HL-60 (cell line): ENCODE data around the gene ATXN7L1.

ENCODE experiments used
- DNase-seq, 2 experiments: peaks; one replicate each; pipeline ENCODE4 v3.0.0-alpha.2; 2010 to 2020; ENCODE audit warnings: low read depth in 1 of 2, low spot score in 1 of 2
- H3K27ac ChIP-seq: fragments of 250-450 bp; sonication (Bioruptor Pico); replicated peaks from 2 replicates; pipeline ENCODE4 v1.5.1; 2020; ENCODE audit warnings: mild to moderate bottlenecking, moderate library complexity
- H3K27me3 ChIP-seq: fragments of 250-450 bp; sonication (Bioruptor Pico); 2 replicates; pipeline ENCODE4 v1.5.1; 2021; ENCODE audit warnings: mild to moderate bottlenecking, moderate library complexity; ENCODE audit not compliant: insufficient read depth, poor library complexity, severe bottlenecking
- H3K4me3 ChIP-seq: replicated peaks from 2 replicates; pipeline ENCODE4 v1.5.1; 2011; ENCODE audit warnings: mild to moderate bottlenecking, control low read depth, low read length; ENCODE audit not compliant: insufficient read depth
- GABPA ChIP-seq: IDR thresholded peaks from 2 replicates; pipeline ENCODE4 v1.6.1; 2012; ENCODE audit warnings: low read depth
- POLR2AphosphoS5 ChIP-seq: IDR thresholded peaks from 2 replicates; pipeline ENCODE4 v1.6.1; 2012; ENCODE audit warnings: low read depth
- SPI1 ChIP-seq: IDR thresholded peaks from 2 replicates; pipeline ENCODE4 v1.6.1; 2012; ENCODE audit warnings: low read depth, mild to moderate bottlenecking, borderline replicate concordance
- TF ChIP-seq, protein P1 (sequence below): IDR thresholded peaks from one replicate; pipeline ENCODE4 v1.5.1; 2011; ENCODE audit warnings: low read length, control low read depth, inconsistent platforms; ENCODE audit not compliant: insufficient read depth
- TF ChIP-seq, protein P2 (sequence below): IDR thresholded peaks from 2 replicates; pipeline ENCODE4 v1.6.1; 2012; ENCODE audit warnings: low read depth; ENCODE audit not compliant: insufficient replicate concordance

Gene ATXN7L1

DNA sequence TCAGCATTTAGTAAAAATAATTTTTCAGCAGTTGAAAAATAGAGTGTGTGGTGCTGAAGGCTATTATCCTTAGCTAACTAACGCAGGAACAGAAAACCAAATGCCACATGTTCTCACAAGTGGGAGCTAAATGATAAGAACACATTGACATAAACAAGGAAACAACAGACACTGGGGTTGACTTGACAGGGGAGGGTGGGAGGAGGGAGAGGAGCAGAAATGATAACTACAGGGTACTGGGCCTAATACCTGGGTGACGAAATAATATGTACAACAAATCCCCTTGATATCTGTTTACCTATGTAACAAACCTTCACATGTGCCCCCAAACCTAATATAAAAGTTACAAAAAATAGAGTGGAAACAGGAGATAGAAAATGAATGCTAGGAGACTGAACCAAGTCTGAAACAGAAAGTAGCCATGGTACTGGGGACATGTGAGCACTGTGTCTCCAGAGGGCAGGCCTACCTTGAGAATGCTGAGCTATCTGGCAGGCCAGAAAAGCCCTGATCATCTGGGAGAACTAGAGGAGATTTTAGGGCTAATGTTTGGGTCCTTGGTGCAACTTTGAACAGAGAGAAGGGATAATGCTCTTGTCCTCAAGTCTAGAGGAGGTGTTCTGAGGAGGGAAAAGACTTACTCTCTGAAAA, 290.4 kb downstream of the ATXN7L1 start:
- no peak overlapping the region for H3K4me3 ChIP-seq
- TF ChIP-seq, protein P1, sequence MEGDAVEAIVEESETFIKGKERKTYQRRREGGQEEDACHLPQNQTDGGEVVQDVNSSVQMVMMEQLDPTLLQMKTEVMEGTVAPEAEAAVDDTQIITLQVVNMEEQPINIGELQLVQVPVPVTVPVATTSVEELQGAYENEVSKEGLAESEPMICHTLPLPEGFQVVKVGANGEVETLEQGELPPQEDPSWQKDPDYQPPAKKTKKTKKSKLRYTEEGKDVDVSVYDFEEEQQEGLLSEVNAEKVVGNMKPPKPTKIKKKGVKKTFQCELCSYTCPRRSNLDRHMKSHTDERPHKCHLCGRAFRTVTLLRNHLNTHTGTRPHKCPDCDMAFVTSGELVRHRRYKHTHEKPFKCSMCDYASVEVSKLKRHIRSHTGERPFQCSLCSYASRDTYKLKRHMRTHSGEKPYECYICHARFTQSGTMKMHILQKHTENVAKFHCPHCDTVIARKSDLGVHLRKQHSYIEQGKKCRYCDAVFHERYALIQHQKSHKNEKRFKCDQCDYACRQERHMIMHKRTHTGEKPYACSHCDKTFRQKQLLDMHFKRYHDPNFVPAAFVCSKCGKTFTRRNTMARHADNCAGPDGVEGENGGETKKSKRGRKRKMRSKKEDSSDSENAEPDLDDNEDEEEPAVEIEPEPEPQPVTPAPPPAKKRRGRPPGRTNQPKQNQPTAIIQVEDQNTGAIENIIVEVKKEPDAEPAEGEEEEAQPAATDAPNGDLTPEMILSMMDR, result no peak
- TF ChIP-seq POLR2AphosphoS5 (no peak), SPI1 (no peak), GABPA (no peak)
- TF ChIP-seq, protein P2, sequence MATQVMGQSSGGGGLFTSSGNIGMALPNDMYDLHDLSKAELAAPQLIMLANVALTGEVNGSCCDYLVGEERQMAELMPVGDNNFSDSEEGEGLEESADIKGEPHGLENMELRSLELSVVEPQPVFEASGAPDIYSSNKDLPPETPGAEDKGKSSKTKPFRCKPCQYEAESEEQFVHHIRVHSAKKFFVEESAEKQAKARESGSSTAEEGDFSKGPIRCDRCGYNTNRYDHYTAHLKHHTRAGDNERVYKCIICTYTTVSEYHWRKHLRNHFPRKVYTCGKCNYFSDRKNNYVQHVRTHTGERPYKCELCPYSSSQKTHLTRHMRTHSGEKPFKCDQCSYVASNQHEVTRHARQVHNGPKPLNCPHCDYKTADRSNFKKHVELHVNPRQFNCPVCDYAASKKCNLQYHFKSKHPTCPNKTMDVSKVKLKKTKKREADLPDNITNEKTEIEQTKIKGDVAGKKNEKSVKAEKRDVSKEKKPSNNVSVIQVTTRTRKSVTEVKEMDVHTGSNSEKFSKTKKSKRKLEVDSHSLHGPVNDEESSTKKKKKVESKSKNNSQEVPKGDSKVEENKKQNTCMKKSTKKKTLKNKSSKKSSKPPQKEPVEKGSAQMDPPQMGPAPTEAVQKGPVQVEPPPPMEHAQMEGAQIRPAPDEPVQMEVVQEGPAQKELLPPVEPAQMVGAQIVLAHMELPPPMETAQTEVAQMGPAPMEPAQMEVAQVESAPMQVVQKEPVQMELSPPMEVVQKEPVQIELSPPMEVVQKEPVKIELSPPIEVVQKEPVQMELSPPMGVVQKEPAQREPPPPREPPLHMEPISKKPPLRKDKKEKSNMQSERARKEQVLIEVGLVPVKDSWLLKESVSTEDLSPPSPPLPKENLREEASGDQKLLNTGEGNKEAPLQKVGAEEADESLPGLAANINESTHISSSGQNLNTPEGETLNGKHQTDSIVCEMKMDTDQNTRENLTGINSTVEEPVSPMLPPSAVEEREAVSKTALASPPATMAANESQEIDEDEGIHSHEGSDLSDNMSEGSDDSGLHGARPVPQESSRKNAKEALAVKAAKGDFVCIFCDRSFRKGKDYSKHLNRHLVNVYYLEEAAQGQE, result no peak
- no peak for DNase-seq

DNA sequence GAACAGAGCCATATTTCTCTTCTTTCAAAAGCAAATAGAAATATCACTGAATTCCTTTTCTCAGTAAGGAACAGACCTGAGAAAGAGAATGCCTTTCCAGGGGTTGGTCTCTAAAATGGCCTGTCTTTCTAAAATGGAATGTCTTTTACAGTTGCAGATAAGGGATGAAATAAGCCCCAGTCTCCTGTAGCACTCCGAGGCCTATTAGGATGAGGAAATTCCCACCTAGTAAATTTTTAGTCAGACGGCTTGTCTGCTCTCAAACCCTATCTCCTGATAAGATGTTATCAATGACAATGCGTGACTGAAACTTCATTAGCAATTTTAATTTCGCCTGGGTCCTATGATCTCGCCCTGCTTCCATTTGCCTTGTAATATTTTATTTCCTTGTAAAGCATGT, 292.2 kb downstream of the ATXN7L1 start:
- Histone ChIP-seq H3K27me3 (no peaks in the 10 kb centered on the region), H3K4me3 (no peak overlapping the region), H3K27ac (no peak overlapping the region)
- no peak for DNase-seq
- TF ChIP-seq, protein P2, result no peak
- TF ChIP-seq POLR2AphosphoS5 (no peak), SPI1 (no peak)

More for the DNA sequence above, 290.4 kb downstream of the ATXN7L1 start:
- no peak overlapping the region for H3K27ac ChIP-seq
- no peaks in the 10 kb centered on the region for H3K27me3 ChIP-seq

DNA sequence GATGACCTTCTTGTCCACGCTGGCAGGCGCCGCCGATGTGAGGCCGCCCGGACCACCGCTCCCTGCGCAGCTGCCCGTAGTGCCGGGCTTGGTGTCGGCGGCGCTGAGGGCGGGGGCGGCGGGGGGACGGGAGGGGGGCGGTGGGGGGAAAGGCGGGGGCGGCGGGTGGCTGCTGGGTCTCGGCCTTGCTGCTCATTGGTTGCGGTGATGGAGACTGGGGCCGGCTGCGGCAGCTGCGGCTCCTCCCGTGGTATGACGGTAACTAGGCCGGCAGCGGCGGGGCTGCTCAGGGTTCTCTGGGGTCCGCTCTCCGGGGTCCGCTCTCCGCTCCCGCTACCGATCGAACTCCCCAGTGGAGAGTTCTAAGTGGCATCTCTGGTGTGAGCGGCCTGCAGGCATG, 293.3 kb downstream of the ATXN7L1 start:
- TF ChIP-seq, protein P2, result no peak
- TF ChIP-seq GABPA (no peak), SPI1 (no peak), POLR2AphosphoS5 (no peak)
- TF ChIP-seq, protein P1, result no peak
- Histone ChIP-seq H3K4me3 (no peak overlapping the region), H3K27me3 (no peaks in the 10 kb centered on the region), H3K27ac (no peak overlapping the region)
- DNase-seq, result no peak
